NCI-H1694 treated with DMSO at 0.1 percent for 48 hours (cell line): ENCODE results near the gene CDRT4.

Source experiments
- DNase-seq: peaks from one replicate; lab custom pipeline; 2025; lab: John Stamatoyannopoulos, UW

CDRT4 gene

DNA sequence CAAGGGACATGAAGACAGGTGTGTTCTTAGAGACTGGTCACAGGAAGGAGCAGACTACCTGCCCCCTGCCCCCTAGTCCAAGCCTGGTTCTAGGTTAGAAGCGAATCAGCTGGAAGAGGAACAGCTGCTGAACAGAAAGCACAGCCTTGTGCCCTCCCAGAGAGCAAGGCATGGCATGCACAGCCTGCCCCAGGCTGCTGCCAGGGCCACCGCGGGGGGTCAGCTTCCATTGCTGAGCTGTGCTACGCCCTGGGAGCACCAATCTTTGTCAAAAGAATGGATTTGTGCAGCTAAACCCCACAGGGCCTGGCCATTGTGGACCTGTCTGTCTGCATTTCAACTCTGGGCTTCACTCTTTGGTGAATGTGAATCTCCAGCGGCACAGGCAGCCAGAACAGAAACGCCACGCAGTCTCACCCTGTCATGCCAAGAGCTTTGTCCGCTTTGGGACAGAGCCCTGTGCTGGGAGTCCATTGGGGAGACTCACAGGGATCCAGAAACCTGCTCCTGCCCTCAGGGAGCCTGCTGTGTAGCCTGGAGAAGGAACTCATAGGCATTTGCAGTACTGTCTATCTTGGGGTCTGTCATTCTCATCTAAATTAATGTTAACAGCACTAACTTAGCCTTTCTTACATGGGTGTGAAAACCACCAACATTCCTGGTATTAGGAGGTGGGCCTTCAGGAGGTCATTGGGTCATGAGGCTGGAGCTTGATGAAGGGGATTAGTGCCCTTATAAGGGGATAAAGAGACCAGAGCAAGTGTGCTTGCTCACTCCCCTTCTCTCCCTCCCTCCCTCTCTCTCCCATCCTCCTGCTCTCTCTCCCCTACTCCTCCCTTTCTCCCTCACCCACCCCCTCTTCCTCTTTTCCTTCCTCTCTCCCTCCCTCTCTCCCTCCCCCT, 25.6 kb upstream of the CDRT4 start:
- DNase-seq = no peak

DNA sequence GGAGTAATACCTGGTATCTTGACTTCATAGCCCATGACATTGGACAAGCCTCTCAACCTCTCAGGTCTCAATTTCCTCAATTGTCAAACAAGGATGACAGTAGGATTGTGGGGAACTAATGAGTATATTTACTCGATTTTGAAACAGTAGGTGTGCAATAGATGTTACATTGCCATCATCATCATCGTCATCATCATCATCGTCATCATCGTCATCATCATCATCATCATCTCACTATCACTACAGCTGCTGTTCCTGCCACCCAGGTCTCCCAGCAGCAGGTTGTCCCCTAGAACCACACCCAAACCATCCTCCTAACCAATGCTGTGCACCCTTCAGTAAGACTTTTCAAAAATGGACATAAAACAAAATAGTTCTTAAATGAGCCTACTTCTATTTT, 24.8 kb upstream of the CDRT4 start:
- DNase-seq = no peak

DNA sequence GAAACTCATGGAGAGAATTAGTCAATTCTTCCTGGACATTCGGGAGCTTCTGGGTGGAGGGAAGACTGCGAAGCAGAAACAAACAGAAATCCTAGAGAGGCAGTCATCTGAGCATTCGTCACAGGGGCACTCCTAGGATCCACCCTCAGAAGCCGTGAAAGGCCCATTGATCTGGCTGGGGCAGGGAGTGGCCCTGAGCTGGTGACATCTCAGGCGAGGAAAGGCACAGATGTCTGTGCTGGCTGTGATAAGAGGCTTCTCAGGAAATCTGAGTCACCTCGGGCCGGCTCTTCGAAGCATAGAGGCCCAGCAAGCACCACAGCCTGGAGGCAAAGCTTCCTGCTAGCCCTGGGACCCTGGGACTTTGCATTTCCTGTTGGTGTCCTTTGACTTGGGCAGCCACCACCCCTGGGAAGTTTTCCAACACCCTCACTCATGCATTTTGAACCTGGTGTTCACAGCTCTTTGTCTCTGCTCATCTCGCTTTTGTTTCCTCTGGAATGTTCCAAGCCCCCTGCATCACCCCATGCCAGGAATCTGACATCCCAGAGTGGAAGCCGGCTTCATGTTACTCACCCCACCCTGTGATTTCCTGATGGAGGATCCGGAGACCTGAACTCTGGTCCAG, 23.3 kb upstream of the CDRT4 start:
- DNase-seq = no peak

DNA sequence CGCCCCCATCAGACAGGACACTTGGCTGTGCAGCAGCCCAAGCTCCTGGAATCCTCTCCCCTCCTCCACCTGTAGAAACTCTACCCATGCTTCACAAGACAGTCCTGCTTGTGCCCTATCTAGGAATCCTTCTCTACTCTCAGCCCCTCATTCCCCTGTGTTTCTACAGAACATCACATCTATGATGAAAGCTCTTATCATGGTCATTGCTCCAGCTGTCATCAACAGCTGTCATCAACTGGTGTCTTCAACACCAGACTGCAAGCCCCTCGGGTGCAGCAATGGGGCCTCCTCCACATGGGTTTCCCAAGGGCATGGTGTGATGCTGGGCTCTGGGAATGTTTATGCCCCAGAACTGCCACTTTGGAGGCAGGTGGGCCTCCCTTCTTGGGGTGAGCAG, 21.1 kb upstream of the CDRT4 start:
- DNase-seq = no peak

DNA sequence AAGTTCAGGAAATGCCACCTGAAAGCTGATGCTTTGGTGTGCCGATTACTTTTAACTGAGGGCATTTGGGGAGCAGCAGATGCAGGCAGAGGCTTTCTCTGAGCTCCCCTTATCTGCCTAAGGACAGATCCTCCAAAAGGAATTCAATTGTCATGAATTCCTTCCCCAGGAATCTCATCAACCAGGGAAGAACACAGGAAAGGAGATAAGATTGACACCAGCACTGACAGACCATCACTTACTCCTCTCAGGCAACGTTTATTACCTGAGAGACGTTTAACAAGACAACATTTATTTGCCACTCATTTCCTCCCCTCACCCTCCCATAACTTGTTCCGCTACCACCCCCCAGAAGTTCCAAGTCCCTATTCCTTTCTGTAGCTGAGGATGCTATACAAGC, 17.6 kb upstream of the CDRT4 start:
- no peak for DNase-seq

DNA sequence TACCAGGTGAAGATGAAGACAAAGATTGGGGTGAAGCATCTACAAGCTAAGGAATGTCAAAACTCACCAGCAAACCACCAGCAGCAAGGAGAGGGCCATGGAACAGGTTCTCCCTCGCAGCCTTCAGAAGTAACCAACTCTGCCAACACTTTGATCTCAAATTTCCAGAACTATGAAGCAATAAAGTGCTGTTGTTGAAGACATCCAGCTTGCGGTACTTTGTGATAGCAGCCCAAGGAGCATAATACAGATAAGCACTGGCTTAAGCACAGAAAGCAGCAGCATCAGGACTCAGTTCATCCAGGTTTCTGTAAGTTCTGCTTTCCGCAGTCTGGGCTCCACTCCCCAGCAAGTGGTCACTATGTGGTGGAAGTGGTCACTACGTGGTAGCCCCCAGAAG, 16.0 kb upstream of the CDRT4 start:
- DNase-seq = no peak

DNA sequence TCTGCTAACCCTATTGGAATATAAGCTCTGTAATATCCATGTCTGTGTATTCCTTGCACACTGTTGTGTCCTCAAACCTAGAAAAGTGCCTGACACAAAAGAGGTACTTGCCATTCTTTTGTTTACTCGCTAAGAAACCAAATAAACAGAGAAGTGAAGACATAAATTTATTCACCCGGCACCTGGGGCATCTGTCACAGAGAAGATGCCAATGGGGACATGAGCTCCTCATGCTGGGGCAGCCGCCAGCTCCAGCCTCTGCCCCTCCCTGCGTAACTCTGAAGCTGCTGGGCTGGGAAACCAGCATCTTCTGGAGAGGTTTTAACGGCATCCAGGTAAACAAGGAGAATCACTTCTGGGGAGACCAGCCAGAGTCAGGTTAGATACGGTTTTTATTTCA, 15.1 kb upstream of the CDRT4 start:
- DNase-seq = no peak

DNA sequence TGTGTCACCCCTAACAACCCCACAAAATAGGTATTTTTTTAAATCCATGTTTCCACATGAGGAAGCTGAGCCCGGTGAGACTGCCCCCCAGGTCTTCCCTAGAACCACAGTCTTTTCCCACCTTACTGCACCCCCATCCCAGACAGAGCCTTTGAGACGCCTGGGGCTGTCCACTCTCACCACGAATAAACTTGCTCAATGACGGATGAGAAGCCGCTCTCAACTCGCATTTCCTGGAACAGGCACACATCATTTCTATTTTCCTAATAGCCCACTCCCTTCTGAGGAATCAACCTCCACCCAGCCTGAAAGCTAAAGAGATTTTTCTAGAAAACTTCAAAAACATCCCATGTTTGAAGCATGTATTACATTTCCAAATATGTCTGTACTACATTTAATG, 14.1 kb upstream of the CDRT4 start:
- DNase-seq = no peak

DNA sequence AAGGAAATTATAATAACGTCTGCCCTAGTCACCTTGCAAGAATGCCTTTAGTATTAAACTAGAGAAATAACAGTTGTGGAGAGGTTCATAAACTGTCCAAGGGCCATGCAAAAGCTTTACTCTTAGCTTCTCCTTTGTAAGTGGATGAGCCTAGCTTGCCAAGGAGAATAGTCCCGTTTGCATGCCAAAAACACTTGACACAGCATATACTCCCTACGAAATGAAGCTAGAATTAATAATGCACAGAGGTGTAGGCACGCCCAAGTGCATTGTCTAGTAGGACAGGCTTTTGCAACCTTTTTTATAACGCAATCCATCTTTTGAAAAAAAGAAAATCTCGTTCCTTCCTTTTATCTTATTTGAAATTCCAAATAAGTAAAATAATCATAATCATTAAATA, 12.8 kb upstream of the CDRT4 start:
- DNase-seq = no peak

DNA sequence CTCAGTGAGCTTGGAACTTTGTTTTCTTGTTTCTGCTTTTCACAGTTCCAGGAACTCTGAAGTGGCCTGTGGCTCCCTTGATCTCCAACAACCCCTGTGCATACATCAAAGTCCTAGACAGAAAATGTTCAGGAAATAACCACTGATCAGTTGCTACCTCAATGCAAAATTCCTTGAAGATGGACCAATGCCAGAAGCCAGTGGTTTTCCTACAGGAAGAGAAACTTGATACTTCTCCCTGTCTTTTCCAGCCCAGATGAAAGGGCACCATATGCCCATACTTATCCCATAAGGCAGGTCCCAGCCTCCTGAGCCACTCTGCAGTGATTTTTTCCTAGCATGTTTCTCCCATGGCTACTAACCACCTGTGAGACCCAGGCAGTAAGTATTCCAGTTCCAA, 12.3 kb upstream of the CDRT4 start:
- DNase-seq = no peak

DNA sequence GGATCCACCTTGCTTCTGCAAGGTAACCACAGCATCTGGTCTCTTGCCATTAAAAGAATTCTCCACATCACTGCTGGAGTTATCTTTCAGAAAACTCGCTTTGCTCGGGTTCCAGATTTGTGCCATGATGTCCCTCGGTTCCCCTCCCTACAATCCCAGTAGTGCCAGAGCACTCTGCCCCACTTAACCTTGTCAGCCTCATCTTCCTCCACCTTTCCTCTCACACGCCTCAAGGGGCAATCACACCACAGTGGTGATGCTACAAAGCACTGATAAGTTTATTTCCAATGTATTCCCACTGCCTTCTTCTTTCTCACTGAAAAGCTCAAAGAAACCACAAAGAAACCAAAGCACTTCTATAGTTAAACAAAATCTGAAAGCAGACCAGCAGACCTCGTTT, 11.4 kb upstream of the CDRT4 start:
- DNase-seq = no peak

DNA sequence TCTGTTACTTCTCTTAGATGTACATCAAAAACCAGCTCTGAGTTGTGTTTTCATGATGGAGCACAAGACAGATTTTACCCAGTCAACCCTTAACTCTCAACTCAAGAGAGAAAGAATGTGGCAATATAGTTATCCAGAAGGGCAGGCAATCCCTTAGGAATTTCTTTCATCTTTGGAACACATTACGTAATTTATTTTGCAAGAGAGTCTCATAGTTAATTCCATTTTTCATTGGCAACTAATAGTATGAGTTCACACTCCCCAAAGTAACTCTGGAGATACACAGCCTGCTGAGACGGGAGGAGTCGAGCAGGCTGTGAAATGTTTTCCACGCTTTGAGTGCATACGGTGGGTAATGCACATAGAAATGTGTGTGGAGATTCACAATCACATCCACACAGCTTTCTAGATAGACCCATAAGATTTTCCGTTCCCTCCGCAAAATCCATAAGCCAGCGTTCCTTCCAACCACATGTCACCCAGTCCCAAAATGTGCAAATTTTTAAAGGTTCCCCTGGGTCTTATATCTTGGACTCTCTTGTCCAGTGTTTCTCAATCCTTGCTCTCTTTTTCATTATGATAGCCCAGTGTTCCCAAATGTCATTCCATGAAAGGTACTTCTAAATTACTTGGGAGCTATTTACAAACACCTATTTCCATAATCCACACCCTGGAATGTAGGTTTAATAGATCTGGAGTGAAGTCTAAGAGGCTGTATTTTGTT, 8.4 kb upstream of the CDRT4 start:
- DNase-seq = no peak

DNA sequence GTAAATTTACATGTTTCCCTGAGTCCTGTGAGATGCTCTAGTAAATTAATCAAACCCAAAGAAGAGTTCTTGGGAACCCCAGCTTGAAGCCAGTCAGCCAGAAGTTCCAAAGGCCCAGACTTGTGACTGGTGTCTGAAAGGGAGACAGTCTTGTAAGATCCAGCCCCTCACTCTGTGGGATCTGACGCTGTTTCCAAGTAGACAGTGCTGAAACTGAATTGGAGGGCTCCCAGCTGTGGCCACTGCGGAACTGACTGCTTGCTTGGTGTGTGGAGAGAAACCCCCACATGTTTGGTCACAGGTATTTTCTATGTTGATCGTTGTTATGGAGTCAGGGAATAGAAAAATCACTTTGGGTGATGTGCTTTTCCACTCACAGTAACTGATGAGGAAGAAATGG, 5.5 kb upstream of the CDRT4 start:
- no peak for DNase-seq

DNA sequence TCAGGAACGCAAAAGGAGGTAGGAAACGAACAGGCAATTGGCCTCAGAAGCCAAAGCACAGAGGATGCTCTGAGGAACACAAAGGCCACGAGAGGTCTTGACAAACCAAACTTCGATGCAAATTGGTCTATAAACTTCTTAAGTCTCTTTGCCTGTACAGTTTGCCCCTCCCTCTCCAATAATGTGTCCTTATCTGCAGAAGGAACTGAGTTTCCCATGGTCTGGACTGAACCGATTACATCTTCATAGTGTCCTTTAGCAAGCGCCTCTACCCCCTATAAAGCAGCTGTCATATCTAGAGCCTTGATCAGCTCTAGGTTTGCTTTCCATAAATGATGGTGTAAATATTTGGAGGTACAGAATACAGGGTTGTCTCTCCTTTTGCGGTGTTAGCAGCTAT, 3.1 kb upstream of the CDRT4 start:
- no peak for DNase-seq

DNA sequence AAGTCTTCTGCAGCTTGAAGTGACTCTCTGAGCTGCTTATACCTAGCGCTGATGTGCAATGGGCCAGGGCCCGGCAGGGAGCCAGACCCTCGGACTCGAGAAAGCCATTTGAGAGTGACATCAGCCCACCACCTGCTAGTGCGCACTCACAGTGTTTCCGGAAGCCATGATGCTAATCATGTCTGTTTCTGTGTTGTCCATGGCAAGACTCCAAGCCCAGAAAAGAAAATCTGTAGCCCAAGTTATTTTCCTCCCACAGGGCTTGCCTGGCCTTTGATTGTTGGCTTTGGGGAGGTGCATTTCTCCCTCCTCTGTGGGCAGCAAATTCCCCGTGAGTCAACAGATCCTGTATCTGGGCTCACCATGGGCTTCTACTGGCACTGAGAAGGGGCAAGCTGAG, 1.8 kb upstream of the CDRT4 start:
- no peak for DNase-seq

DNA sequence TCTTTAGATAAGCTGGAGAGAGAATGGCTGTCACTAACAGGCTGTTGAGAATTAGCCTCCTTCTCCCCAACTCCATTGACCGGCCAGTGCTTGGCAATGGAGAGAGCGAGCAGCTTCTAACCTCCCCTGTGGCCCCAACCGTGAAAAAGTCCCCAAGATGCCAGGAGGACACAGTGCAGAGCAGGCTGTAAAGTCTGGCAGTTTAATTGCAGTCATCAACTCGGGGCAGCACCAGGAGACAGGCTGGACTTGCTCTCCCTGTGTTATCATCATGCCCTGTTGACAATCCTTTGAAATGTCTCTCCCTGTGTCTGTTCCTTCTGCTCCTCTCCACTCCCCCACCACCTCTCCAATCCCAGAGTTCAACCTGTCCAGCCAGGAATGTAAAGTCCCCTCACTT, 705 bp upstream of the CDRT4 start:
- DNase-seq = no peak

DNA sequence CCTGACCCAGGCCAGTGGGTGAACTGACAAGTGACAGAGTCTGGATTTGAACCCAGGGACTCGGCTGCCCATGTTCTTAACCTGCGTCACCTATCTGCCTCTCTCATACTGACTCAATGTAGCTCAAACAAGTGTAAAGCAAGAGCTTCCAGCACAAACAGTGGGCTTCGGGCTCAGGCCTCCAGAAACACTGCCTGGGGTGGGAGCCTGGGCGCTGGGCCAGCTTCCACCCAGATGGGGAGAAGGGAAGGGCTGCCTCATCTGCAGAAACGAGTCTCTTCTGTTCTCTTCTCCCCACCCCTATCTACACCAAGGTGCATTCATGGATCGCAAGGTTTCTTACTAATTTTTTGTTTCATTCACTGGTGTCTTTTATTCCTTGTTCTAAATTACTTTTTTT, 1.3 kb downstream of the CDRT4 start:
- no peak for DNase-seq

DNA sequence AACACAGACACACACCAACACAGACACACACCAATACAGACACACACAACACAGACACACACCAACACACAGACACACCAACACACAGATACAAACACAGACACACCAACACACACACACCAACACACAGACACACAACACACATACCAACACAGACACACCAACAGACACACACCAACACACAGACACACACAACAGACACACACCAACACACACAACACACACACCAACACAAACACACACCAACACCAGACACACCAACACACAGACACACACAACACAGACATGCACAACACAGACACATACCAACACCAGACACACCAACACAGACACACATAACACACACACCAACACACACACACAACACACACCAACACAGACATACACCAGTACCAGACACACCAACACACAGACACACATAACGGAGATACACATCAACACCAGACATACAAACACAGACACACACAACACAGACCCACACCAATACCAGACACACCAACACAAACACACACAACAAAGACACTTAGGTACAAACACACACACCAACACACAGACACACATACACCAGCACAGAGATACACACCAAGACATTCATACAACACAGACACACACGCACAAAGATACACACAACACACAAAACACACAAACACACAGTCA, 2.2 kb downstream of the CDRT4 start:
- DNase-seq = no peak

DNA sequence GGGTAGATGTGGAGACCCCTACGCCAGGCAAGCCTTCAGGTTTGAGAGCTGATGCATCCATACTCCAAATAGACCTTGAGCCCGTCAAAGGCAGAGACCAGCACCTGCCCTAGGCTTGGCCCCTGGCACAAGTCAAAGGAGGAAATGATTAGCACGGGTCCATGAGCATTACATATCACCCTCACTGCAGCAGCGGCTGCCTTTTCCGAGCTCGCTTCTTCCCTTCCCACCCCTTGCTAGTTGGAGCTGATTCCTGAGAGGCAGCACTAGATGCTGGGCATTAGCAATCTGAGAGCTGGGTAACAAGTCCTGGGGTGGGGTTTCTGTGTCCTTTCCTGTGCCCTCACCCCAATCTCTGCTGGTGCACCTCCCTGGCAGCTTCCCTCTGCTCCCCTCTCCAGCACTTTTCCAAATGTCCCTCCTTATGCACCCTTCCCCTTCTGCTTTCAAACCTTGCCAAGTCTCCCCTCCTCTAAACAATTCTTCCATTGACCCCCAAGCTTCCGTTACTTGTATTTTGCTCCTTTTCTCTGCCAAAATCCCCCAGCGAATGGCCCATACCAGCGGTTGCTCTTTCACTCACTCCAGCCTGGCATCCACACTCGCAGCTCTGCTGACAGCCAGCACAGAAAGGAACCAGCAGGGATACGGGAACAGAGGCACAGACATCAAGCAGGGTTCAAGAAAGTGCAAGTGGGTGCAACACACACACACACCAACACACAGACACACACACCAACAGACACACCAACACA, 3.0 kb downstream of the CDRT4 start:
- no peak for DNase-seq

DNA sequence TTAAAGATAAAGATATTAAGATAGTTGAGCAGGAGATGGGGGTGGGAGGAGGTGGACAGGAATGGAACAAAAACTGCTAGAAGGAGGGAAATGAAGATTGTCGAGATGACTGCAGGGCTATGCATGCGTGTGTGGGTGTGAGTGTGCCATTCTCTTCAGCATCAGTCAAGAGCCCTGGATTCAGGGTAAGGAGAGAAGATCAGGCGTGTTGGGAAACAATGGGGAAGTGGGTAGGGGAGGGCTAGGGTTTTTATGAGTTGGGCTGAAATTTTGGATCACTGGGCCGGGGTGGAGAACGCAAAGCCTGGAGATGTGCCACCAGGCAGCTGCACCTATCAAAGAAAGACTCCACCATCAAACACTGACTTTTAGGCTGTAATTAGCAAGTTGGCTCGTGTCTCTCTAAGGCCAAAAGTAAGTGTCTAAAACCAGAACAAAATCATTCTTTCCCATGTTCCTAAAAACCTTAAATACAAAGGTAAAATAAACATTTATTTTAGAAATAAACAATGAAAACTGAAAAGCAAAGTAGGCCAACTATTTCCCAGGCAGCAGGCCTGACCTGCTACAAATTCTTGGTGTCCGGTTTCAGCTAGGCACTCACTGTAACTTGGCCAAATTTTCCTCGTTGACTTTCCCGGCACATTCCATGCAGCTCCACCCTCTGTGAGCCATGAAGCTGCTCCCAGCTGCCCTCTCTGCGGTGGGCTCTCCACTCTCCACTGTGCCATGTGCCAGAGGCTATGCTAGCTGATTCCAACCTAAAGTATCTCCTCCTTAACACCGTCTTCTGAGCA, 4.2 kb downstream of the CDRT4 start:
- DNase-seq = no peak

DNA sequence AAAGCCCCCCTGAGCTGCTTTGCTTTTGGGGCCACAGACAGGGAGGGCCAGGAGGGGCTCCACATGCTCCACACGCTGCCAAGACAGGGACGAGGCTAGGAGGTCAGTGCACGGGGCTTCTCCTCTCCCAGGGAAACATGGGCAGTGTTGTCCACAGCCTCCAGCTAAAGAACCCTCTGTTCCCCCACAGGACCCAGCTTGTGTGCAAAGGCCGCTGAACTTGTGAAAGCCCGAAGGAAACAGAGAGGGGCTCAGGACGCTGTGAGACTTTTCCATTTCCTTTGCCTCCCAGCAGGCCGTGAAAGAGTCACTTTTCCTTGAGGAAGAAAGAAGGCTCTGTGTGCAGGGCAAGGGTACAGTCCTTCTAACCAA, 9.7 kb downstream of the CDRT4 start:
- DNase-seq = no peak
